Measurements from ENCODE around the gene CNPY1.

The CNPY1 gene

GRCh38 chr7:155451840-155452239 lies 94.5 kb downstream of the CNPY1 start:
- H3K27ac ChIP-seq, result no peak overlapping the region
- H3K27me3 ChIP-seq (ENCODE audit: control insufficient read depth, insufficient read depth, low read length), result peaks cover 28% of the 10 kb centered on the region
- H3K4me1 ChIP-seq, result peaks cover 2% of the 10 kb centered on the region
- H3K4me2 ChIP-seq (ENCODE audit: low read length), result no peak overlapping the region
- H3K79me2 ChIP-seq, result no peaks in the 10 kb centered on the region
- H3K9me3 ChIP-seq (ENCODE audit: control insufficient read depth, low read length), result no peaks in the 10 kb centered on the region
- H3K9ac ChIP-seq, result no peak overlapping the region
- H3K4me3 ChIP-seq (ENCODE audit: low read depth, low read length), result no peak overlapping the region
- no peak for TF ChIP-seq CTCF (IDR thresholded peaks at IDR 0.05)
- no peaks in the 10 kb centered on the region for H3K36me3 ChIP-seq (ENCODE audit: control insufficient read depth, insufficient read depth, low read length)
- no peak overlapping the region for H2AFZ ChIP-seq

Data from parathyroid adenoma (tissue), 2 donors.